CD4-positive, alpha-beta memory T cell (primary cell): ENCODE data around the gene SLC12A4. TPM values are rescaled to one million over a fixed set of nuclear protein-coding genes. Genes with fewer than 3 reads are reported as not detected.
"Not testable (repeated sequence)": the region's sequence is repeated elsewhere in the genome, so short reads cannot be mapped to it uniquely, and the experiment has no call there.

Experiments
- CTCF ChIA-PET: fragments of 350-600 bp; sonication (Branson Sonifier 250); formaldehyde crosslinking; loops from one replicate; lab custom pipeline; 2021; ENCODE audit warnings: inconsistent platforms; ENCODE audit not compliant: partially characterized antibody; lab: Charles Lee
- POLR2A ChIA-PET: fragments of 350-600 bp; sonication (Branson Sonifier 250); formaldehyde crosslinking; loops from one replicate; lab custom pipeline; 2021; ENCODE audit not compliant: partially characterized antibody; lab: Charles Lee
- DNase-seq, 5 donors: peaks; one replicate each; pipeline versions ENCODE4 v3.0.0 to v3.0.0-alpha.2; 2020 to 2022; ENCODE audit warnings: mixed read lengths in 1 of 5
- H3K27ac ChIP-seq: one replicate; pipeline ENCODE4 v1.7.0; 2013; ENCODE audit warnings: low read depth, low read length
- H3K27me3 ChIP-seq: 2 replicates; pipeline ENCODE4 v1.7.0; 2013; ENCODE audit warnings: mild to moderate bottlenecking, low read length, moderate library complexity; ENCODE audit not compliant: insufficient read depth
- H3K36me3 ChIP-seq: 2 replicates; pipeline ENCODE4 v1.7.0; 2013; ENCODE audit warnings: mild to moderate bottlenecking, low read length, moderate library complexity; ENCODE audit not compliant: insufficient read depth
- H3K4me1 ChIP-seq: 2 replicates; pipeline ENCODE4 v1.7.0; 2013; ENCODE audit warnings: mild to moderate bottlenecking, low read length, moderate library complexity; ENCODE audit not compliant: insufficient read depth
- H3K4me3 ChIP-seq, 2 donors: one replicate each; pipeline ENCODE4 v1.7.0; 2013; ENCODE audit warnings: low read length in 2 of 2, mild to moderate bottlenecking in 1 of 2
- H3K9me3 ChIP-seq, 2 donors: one replicate each; pipeline ENCODE4 v1.7.0; 2013; ENCODE audit warnings: low read length in 2 of 2, control low read depth in 1 of 2; ENCODE audit not compliant: control insufficient read depth in 1 of 2
- H3K27ac Mint-ChIP-seq, 7 donors: one replicate each; pipeline ENCODE4 v1.8.0; 2020 to 2021; ENCODE audit warnings: mixed read lengths in 7 of 7, mild to moderate bottlenecking in 6 of 7, inconsistent platforms in 3 of 7, moderate library complexity in 3 of 7
- H3K27me3 Mint-ChIP-seq, 2 donors: one replicate each; pipeline ENCODE4 v1.8.0; 2020 to 2021; ENCODE audit warnings: mixed read lengths in 2 of 2
- H3K36me3 Mint-ChIP-seq, 2 donors: one replicate each; pipeline ENCODE4 v1.8.0; 2020 to 2021; ENCODE audit warnings: mixed read lengths in 2 of 2, inconsistent platforms in 1 of 2, mild to moderate bottlenecking in 1 of 2
- H3K4me1 Mint-ChIP-seq, 4 donors: one replicate each; pipeline ENCODE4 v1.8.0; 2020 to 2021; ENCODE audit warnings: mixed read lengths in 4 of 4, mild to moderate bottlenecking in 1 of 4
- H3K4me3 Mint-ChIP-seq, 8 donors: one replicate each; pipeline ENCODE4 v1.8.0; 2020 to 2021; ENCODE audit warnings: mixed read lengths in 8 of 8, mild to moderate bottlenecking in 7 of 8, moderate library complexity in 6 of 8, inconsistent platforms in 3 of 8
- H3K9me3 Mint-ChIP-seq, 8 donors: one replicate each; pipeline ENCODE4 v1.8.0; 2020 to 2021; ENCODE audit warnings: mixed read lengths in 8 of 8, mild to moderate bottlenecking in 5 of 8, inconsistent platforms in 3 of 8, moderate library complexity in 1 of 8
- intact Hi-C: fragments of 100-400 bp; cut with micrococcal nuclease; formaldehyde crosslinking; loops from one replicate; pipeline ENCODE4 v1.15.1; 2023
- polyA plus RNA-seq, 2 donors: library from polyadenylated mRNA; unstranded; fragments of 300-500 nt; fragmentation: Illumina TruSeq; gene quantifications; one replicate each; pipeline ENCODE4 v1.2.3, GENCODE V29; 2021
- total RNA-seq, 2 experiments: library from RNA; stranded (reverse); gene quantifications; one replicate each; pipeline ENCODE4 v1.2.3, GENCODE V29; 2021

The SLC12A4 gene
- total and polyA plus RNA-seq, 4 experiments from 2014 or later = 4.0 to 33.5 (median 19.1) TPM

DNA sequence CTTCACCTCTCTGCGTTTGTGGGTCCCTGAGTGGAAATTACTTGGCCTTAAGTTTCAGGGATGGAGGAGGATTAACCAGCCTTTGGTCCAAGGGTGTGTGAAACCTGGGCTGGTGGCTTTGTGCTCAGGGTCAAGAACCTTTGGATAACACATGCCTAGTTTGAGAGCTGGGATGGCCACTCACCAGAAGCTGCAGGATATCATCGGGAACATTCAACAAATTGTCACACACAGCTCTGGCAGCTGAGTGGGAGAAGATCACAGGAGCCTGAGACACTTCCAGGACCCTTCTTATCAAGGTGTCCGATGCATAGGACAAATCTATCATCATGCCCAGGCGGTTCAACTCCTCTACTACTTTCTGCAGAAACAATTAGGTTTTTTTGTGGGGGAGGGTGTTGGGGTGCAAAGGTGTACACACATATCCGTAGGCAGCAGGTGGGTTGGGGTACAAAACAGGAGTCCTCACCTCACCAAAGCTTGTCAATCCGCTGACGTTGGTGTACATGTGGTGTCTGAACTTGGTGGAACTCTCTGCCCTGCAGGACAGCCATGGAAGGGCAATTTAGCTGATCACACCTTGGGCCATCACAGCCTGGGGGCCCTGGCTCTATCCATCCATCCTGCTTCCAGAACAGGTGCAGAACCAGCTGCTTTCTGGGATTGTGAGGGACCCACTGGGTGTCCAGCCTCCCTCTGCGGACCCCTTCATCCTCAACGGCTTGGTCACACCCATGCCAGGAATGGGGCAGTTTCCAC is 9.2 kb upstream of the SLC12A4 start:
- POLR2A ChIA-PET = no interaction called here
- CTCF ChIA-PET = interaction anchor here (1.1 kb wide), 1 partner anchor 14 kb away, joined by 3 read pairs; no protein-coding TSS in a partner anchor
- DNase-seq = no peak
- no peaks in the 10 kb centered on the region for H3K9me3 ChIP-seq
- H3K4me3 Mint-ChIP-seq = no peak overlapping the region
- H3K4me1 Mint-ChIP-seq = peaks cover 0 to 3% (median under 1%) of the 10 kb centered on the region in 4 donors
- no peaks in the 10 kb centered on the region for H3K36me3 ChIP-seq
- H3K27ac Mint-ChIP-seq = no peak overlapping the region
- intact Hi-C loops = no loop called here
- no peaks in the 10 kb centered on the region for H3K9me3 Mint-ChIP-seq
- no peak overlapping the region for H3K4me3 ChIP-seq
- H3K27me3 Mint-ChIP-seq = peaks cover 1 to 3% of the 10 kb centered on the region in 2 donors
- no peaks in the 10 kb centered on the region for H3K36me3 Mint-ChIP-seq
- no peaks in the 10 kb centered on the region for H3K27me3 ChIP-seq
- H3K4me1 ChIP-seq = no peaks in the 10 kb centered on the region
- no peak overlapping the region for H3K27ac ChIP-seq

GRCh38 chr16:67977005-67977404 is 8.6 kb upstream of the SLC12A4 start:
- Mint-ChIP-seq H3K4me1 (no peaks in the 10 kb centered on the region), H3K9me3 (no peaks in the 10 kb centered on the region), H3K27ac (no peak overlapping the region), H3K36me3 (no peaks in the 10 kb centered on the region), H3K4me3 (no peak overlapping the region), H3K27me3 (peaks cover 1 to 3% of the 10 kb centered on the region in 2 donors)
- Histone ChIP-seq H3K4me3 (no peak overlapping the region), H3K27me3 (no peaks in the 10 kb centered on the region), H3K36me3 (no peaks in the 10 kb centered on the region), H3K27ac (no peak overlapping the region), H3K9me3 (no peaks in the 10 kb centered on the region), H3K4me1 (no peaks in the 10 kb centered on the region)
- ChIA-PET POLR2A (no interaction called here), CTCF (interaction anchor here (1.1 kb wide), 1 partner anchor 15 kb away, joined by 3 read pairs; no protein-coding TSS in a partner anchor)
- intact Hi-C loops = no loop called here
- DNase-seq = no peak

DNA sequence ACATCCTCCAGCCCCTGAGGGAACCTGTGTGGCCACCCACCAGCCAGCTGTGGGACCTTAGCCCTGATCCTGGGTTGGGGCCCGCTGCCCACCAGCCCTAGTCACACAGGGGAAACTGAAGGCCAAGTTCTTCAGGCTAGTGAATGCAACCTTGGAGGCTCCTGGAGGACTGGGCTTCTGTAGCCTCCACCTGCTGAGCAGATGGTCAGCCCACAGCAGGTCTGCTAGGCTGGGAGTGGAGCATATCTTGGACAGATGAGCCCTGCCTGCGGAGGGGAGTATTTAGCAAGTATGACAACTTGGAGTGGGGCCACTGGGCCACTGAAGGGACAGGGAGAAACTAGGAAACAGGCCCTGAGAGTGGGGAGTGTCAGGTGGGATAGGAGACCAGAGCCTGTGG is 7.8 kb upstream of the SLC12A4 start:
- no peaks in the 10 kb centered on the region for H3K36me3 Mint-ChIP-seq
- Histone ChIP-seq H3K36me3 (no peaks in the 10 kb centered on the region), H3K27ac (no peak overlapping the region), H3K9me3 (no peaks in the 10 kb centered on the region), H3K4me1 (no peaks in the 10 kb centered on the region), H3K4me3 (no peak overlapping the region), H3K27me3 (no peaks in the 10 kb centered on the region)
- intact Hi-C loops = no loop called here
- H3K4me1 Mint-ChIP-seq = no peaks in the 10 kb centered on the region
- ChIA-PET CTCF (no interaction called here), POLR2A (no interaction called here)
- no peaks in the 10 kb centered on the region for H3K9me3 Mint-ChIP-seq
- H3K27ac Mint-ChIP-seq = no peak overlapping the region
- peaks cover 1 to 3% of the 10 kb centered on the region in 2 donors for H3K27me3 Mint-ChIP-seq
- H3K4me3 Mint-ChIP-seq = no peak overlapping the region
- DNase-seq = no peak

DNA sequence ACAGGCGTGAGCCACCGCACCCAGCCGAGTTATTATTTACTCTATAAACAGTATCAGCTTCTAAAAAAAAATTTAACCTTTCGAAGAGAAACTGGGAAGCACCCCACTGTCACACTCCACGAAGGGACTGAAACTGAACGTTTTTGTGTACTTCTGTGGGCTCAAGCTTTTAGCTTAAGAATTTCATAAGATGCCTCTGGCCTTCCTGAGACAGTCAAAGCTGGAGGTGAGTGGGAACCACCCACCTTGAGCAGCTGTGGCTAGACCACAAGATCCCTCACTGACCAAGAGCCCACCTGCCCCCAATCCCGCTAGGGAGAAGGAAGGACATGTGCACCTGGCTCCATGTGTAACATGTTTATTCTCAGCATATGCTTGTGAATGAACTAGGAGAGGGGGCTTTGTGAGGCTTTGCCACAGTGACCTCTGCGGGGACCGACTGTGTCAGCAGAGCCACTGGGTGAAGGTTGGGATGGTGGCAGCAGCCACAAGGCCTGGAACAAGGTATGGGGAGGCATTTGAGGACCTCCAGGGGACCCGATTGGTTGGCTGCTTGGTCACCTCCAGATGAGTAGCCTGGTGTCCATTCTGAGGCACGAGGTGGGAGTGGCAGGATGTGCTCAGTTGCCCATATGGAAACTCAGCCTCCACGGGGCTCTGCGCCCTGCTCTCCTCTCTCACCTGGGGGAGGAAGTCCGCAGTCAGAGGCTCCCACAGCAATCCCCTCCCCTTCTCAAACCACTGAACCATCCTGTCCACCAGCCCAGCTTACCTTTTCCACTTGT is 7.1 kb upstream of the SLC12A4 start:
- CTCF ChIA-PET = no interaction called here
- POLR2A ChIA-PET = no interaction called here

GRCh38 chr16:67972285-67972684 is 3.8 kb upstream of the SLC12A4 start:
- H3K36me3 Mint-ChIP-seq, H3K4me3 Mint-ChIP-seq, DNase-seq, H3K27ac Mint-ChIP-seq, H3K4me3 ChIP-seq, intact Hi-C loops, H3K27ac ChIP-seq, H3K4me1 ChIP-seq, H3K27me3 ChIP-seq, H3K36me3 ChIP-seq, H3K9me3 ChIP-seq, H3K27me3 Mint-ChIP-seq, POLR2A ChIA-PET, H3K9me3 Mint-ChIP-seq: not testable (repeated sequence)
- CTCF ChIA-PET = interaction anchor here (0.6 to 0.7 kb wide), 2 partner anchors 22 to 26 kb away, joined by 3 to 4 read pairs; no protein-coding TSS in a partner anchor
- H3K4me1 Mint-ChIP-seq = peaks cover 7 to 18% (median 12%) of the 10 kb centered on the region in 4 donors

More for the DNA sequence above, 7.1 kb upstream of the SLC12A4 start:
- no peaks in the 10 kb centered on the region for H3K9me3 Mint-ChIP-seq
- no peak overlapping the region for H3K27ac Mint-ChIP-seq
- H3K27me3 Mint-ChIP-seq = peaks cover 1 to 3% of the 10 kb centered on the region in 2 donors
- H3K4me1 Mint-ChIP-seq = no peaks in the 10 kb centered on the region
- no peaks in the 10 kb centered on the region for H3K36me3 ChIP-seq
- no peak overlapping the region for H3K4me3 Mint-ChIP-seq
- H3K36me3 Mint-ChIP-seq = no peaks in the 10 kb centered on the region
- intact Hi-C loops = no loop called here
- H3K4me1 ChIP-seq = no peaks in the 10 kb centered on the region
- no peaks in the 10 kb centered on the region for H3K9me3 ChIP-seq
- no peaks in the 10 kb centered on the region for H3K27me3 ChIP-seq
- H3K27ac ChIP-seq = no peak overlapping the region
- no peak for DNase-seq
- H3K4me3 ChIP-seq = no peak overlapping the region

DNA sequence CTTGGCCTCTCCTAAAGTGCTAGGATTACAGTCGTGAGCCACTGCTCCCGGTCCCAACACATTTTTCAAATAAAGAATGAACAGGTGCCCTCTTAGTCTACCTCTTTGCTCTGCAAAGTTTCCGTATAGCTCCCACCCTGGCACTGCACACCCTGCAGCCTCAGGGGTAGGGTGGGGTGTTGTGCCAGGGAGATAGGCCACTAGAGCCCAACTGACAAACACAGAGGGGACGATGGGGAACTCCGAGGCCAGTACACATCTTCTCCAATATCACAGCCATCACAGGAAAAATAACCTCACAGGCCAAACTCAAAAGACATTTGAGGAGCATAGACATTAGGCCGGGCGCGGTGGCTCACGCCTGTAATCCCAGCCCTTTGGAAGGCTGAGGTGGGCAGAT is 2.7 kb upstream of the SLC12A4 start:
- Mint-ChIP-seq H3K27ac (peak overlapping the region in 3 of 7 donors; percentile 3 to 57 (median 52)), H3K4me1 (peaks cover 11 to 26% (median 19%) of the 10 kb centered on the region in 4 donors), H3K36me3 (peaks cover 0 to 7% of the 10 kb centered on the region in 2 donors), H3K27me3 (peaks cover 0 to 3% of the 10 kb centered on the region in 2 donors), H3K9me3 (no peaks in the 10 kb centered on the region), H3K4me3 (peak overlapping the region in 3 of 8 donors; percentile 52 to 63 (median 60))
- ChIA-PET POLR2A (interaction anchor here (1.0 kb wide), 1 partner anchor 34 kb away, joined by 3 read pairs; the partner anchor contains the start of gene PSMB10), CTCF (interaction anchor here (0.7 kb wide), 1 partner anchor 87 kb away, joined by 3 read pairs; no protein-coding TSS in a partner anchor)
- peaks cover 17% of the 10 kb centered on the region for H3K4me1 ChIP-seq
- no peaks in the 10 kb centered on the region for H3K27me3 ChIP-seq
- intact Hi-C loops = no loop called here
- H3K27ac ChIP-seq = no peak overlapping the region
- no peaks in the 10 kb centered on the region for H3K36me3 ChIP-seq
- H3K9me3 ChIP-seq = no peaks in the 10 kb centered on the region
- no peak for DNase-seq
- H3K4me3 ChIP-seq = no peak overlapping the region
